ENCODE results near the gene FNBP1L. TPM values are rescaled to one million over a fixed set of nuclear protein-coding genes. Genes with fewer than 3 reads are reported as not detected.

Gene FNBP1L
- total and polyA plus RNA-seq, 10 of the 15 experiments (the other 5 are each of a cell fraction or from before 2014, with no cell fraction given), result 0.02 to 0.12 (median 0.07) TPM; not detected in 4

GRCh38 chr1:93546162-93546863, 98.4 kb downstream of the FNBP1L start (continued):
- TF ChIP-seq TCF3 (IDR thresholded peaks at IDR 0.05; ENCODE audit: borderline replicate concordance, insufficient read depth, low read depth, low read length), result no peak
- no peak for TF ChIP-seq TAF1 (IDR thresholded peaks at IDR 0.05; ENCODE audit: borderline replicate concordance, low read depth, low read length)
- TF ChIP-seq POLR2AphosphoS2 (IDR thresholded peaks at IDR 0.05; ENCODE audit: low read depth, low read length), result no peak
- TF ChIP-seq, protein P1, sequence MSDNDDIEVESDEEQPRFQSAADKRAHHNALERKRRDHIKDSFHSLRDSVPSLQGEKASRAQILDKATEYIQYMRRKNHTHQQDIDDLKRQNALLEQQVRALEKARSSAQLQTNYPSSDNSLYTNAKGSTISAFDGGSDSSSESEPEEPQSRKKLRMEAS (IDR thresholded peaks at IDR 0.05; ENCODE audit: low read depth, low read length), result no peak

DNA sequence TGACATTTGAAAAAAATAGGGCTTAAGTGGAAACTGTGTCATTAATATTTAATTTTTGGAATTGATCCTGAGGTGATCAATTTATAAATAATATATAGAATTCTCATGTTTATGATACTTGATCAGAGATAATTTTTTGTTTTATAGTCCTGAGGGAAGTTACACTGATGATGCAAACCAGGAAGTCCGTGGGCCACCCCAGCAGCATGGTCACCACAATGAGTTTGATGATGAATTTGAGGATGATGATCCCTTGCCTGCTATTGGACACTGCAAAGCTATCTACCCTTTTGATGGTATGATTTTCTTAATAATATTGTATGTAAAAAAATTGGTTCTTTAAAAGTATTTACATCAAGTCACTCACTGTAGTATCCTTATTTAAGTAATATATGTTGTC, 101.2 kb downstream of the FNBP1L start:
- RAD21 ChIA-PET (ENCODE audit: unreplicated experiment), result interaction anchor here (0.6 kb wide), 1 partner anchor 38 kb away, joined by 3 read pairs; no protein-coding TSS in a partner anchor
- ATAC-seq, result no peak
- H3K36me3 ChIP-seq (ENCODE audit: control insufficient read depth in 2 of 2, insufficient read depth in 2 of 2, low read length in 1 of 2), result no peaks in the 10 kb centered on the region
- H3K79me2 ChIP-seq (ENCODE audit: control insufficient read depth, insufficient read depth, low read length), result no peaks in the 10 kb centered on the region
- H4K20me1 ChIP-seq (ENCODE audit: control insufficient read depth, insufficient read depth), result no peaks in the 10 kb centered on the region
- H3K27ac ChIP-seq (ENCODE audit: control insufficient read depth, insufficient read depth), result no peak overlapping the region
- SMC1A ChIA-PET (ENCODE audit: uncharacterized antibody, unreplicated experiment), result no interaction called here
- POLR2A ChIA-PET, result no interaction called here
- no peak for FAIRE-seq
- H3K9ac ChIP-seq (ENCODE audit: control insufficient read depth, insufficient read depth, low read length), result no peak overlapping the region
- WGBS (ENCODE audit: insufficient coverage, insufficient replicate concordance, low lambda C conversion rate, missing lambda C conversion rate), result 0% methylated on average over 1 of the region's 1 CpG
- BruUV-seq (replicated peaks), result no TSS peak
- in situ Hi-C loops (cut with MboI) (no loop called here), intact Hi-C loops (cut with micrococcal nuclease; ENCODE audit: unreplicated experiment) (no loop called here)
- TF ChIP-seq, protein P2, sequence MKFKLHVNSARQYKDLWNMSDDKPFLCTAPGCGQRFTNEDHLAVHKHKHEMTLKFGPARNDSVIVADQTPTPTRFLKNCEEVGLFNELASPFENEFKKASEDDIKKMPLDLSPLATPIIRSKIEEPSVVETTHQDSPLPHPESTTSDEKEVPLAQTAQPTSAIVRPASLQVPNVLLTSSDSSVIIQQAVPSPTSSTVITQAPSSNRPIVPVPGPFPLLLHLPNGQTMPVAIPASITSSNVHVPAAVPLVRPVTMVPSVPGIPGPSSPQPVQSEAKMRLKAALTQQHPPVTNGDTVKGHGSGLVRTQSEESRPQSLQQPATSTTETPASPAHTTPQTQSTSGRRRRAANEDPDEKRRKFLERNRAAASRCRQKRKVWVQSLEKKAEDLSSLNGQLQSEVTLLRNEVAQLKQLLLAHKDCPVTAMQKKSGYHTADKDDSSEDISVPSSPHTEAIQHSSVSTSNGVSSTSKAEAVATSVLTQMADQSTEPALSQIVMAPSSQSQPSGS (IDR thresholded peaks at IDR 0.05; ENCODE audit: low read length), result no peak
- TF ChIP-seq WRNIP1 (IDR thresholded peaks at IDR 0.05; ENCODE audit: borderline replicate concordance, low read depth, low read length) (no peak), MEF2B (IDR thresholded peaks at IDR 0.05; ENCODE audit: partially characterized antibody, poor library complexity, severe bottlenecking) (no peak), ATF7 (IDR thresholded peaks at IDR 0.05; ENCODE audit: low read depth) (no peak), RB1 (IDR thresholded peaks at IDR 0.05; ENCODE audit: borderline replicate concordance) (no peak), ZNF592 (IDR thresholded peaks at IDR 0.05) (no peak), SREBF2 (IDR thresholded peaks at IDR 0.05; ENCODE audit: low read length) (no peak), TARDBP (IDR thresholded peaks at IDR 0.05; ENCODE audit: borderline replicate concordance) (no peak), NR2C2 (IDR thresholded peaks at IDR 0.05; ENCODE audit: borderline replicate concordance, control insufficient read depth, insufficient read length, low read depth) (no peak), TCF3 (IDR thresholded peaks at IDR 0.05; ENCODE audit: borderline replicate concordance, insufficient read depth, low read depth, low read length) (no peak), PAX8 (IDR thresholded peaks at IDR 0.05) (no peak)
- TF ChIP-seq, protein P3, sequence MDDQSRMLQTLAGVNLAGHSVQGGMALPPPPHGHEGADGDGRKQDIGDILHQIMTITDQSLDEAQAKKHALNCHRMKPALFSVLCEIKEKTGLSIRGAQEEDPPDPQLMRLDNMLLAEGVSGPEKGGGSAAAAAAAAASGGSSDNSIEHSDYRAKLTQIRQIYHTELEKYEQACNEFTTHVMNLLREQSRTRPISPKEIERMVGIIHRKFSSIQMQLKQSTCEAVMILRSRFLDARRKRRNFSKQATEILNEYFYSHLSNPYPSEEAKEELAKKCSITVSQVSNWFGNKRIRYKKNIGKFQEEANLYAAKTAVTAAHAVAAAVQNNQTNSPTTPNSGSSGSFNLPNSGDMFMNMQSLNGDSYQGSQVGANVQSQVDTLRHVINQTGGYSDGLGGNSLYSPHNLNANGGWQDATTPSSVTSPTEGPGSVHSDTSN (IDR thresholded peaks at IDR 0.05; ENCODE audit: insufficient replicate concordance, low read depth, low read length), result no peak
- DNase-seq (ENCODE audit: low read depth, low spot score), result no peak
- H3K4me2 ChIP-seq (ENCODE audit: control insufficient read depth, insufficient read depth), result no peak overlapping the region
- H3K27me3 ChIP-seq (replicated peaks in 1 of 2; ENCODE audit: control insufficient read depth in 2 of 2, insufficient read depth in 2 of 2, low read length in 1 of 2), result no peaks in the 10 kb centered on the region; a peak in 2 of 4 replicates
- CTCF ChIA-PET, result interaction anchor here (0.5 kb wide), 1 partner anchor 837 kb away, joined by 3 read pairs; no protein-coding TSS in a partner anchor
- no peaks in the 10 kb centered on the region for H3K4me1 ChIP-seq (ENCODE audit: control insufficient read depth, insufficient read depth, low read length)
- no peak overlapping the region for H3K4me3 ChIP-seq
- no peaks in the 10 kb centered on the region for H3K9me3 ChIP-seq (replicated peaks; ENCODE audit: control insufficient read depth, insufficient read depth, low read length)
- H2AFZ ChIP-seq (ENCODE audit: control insufficient read depth, low read depth, low read length), result no peak overlapping the region

All from GM12878 (cell line).